MM.1S (cell line): ENCODE measurements around the gene ADD3.

Source experiments
- DNase-seq: peaks from one replicate; pipeline ENCODE4 v3.0.0-alpha.2; 2015
- H2AFZ ChIP-seq: fragments of 300-600 bp; sonication (generic); 2 replicates; pipeline ENCODE4 v1.6.0; 2016; ENCODE audit warnings: antibody characterized with exemption, low read length
- H3F3A ChIP-seq: fragments of 300-600 bp; sonication (generic); 2 replicates; pipeline ENCODE4 v1.6.1; 2016; ENCODE audit warnings: mild to moderate bottlenecking, antibody characterized with exemption, low read length, moderate library complexity, mixed read lengths; ENCODE audit not compliant: insufficient read depth
- H3K27ac ChIP-seq: fragments of 300-600 bp; sonication (generic); 2 replicates; pipeline ENCODE4 v1.5.1; 2016; ENCODE audit warnings: mild to moderate bottlenecking, low read length
- H3K27me3 ChIP-seq: fragments of 300-600 bp; sonication (generic); replicated peaks from 2 replicates; pipeline ENCODE4 v1.6.0; 2016; ENCODE audit warnings: low read length; ENCODE audit not compliant: insufficient read depth
- H3K36me3 ChIP-seq: fragments of 300-600 bp; sonication (generic); replicated peaks from 2 replicates; pipeline ENCODE4 v1.6.1; 2016; ENCODE audit warnings: mild to moderate bottlenecking, low read length, mixed read lengths; ENCODE audit not compliant: insufficient read depth
- H3K4me1 ChIP-seq: fragments of 300-600 bp; sonication (generic); 2 replicates; pipeline ENCODE4 v1.6.1; 2016; ENCODE audit warnings: low read length, mixed read lengths
- H3K4me2 ChIP-seq: fragments of 300-600 bp; sonication (generic); 2 replicates; pipeline ENCODE4 v1.6.0; 2016; ENCODE audit warnings: low read depth, low read length
- H3K4me3 ChIP-seq: fragments of 300-600 bp; sonication (generic); 2 replicates; pipeline ENCODE4 v1.5.1; 2016; ENCODE audit warnings: low read length, mixed read lengths
- H3K79me2 ChIP-seq: fragments of 300-600 bp; sonication (generic); 2 replicates; pipeline ENCODE4 v1.6.1; 2016; ENCODE audit warnings: mixed run types, low read length, mixed read lengths
- H3K9ac ChIP-seq: fragments of 300-600 bp; sonication (generic); 2 replicates; pipeline ENCODE4 v1.6.1; 2016; ENCODE audit warnings: low read length, mixed read lengths
- H3K9me2 ChIP-seq: fragments of 300-600 bp; sonication (generic); replicated peaks from 2 replicates; pipeline ENCODE4 v1.6.1; 2016; ENCODE audit warnings: mild to moderate bottlenecking, low read length, mixed read lengths; ENCODE audit not compliant: insufficient read depth
- H3K9me3 ChIP-seq: fragments of 300-600 bp; sonication (generic); replicated peaks from 2 replicates; pipeline ENCODE4 v1.6.1; 2016; ENCODE audit warnings: mild to moderate bottlenecking, low read length, mixed read lengths; ENCODE audit not compliant: insufficient read depth
- H4K20me1 ChIP-seq: fragments of 300-600 bp; sonication (generic); 2 replicates; pipeline ENCODE4 v1.6.1; 2016; ENCODE audit warnings: mild to moderate bottlenecking, low read length, moderate library complexity, mixed read lengths; ENCODE audit not compliant: insufficient read depth
- CTCF ChIP-seq: fragments of 300-600 bp; sonication (generic); IDR thresholded peaks from 2 replicates; pipeline ENCODE4 v1.5.1; 2016; ENCODE audit warnings: antibody characterized with exemption, low read length, mixed read lengths
- EZH2 ChIP-seq: fragments of 300-600 bp; sonication (generic); optimal IDR thresholded peaks from 2 replicates; pipeline ENCODE3; 2017; ENCODE audit warnings: low read depth, mild to moderate bottlenecking, antibody characterized with exemption, low read length, mixed read lengths
- EZH2phosphoT487 ChIP-seq: fragments of 300-600 bp; sonication (generic); IDR thresholded peaks from 2 replicates; pipeline ENCODE4 v1.6.1; 2018; ENCODE audit warnings: antibody characterized with exemption, low read length

Gene ADD3

GRCh38 chr10:109978481-109978880, 29.3 kb upstream of the ADD3 start:
- Histone ChIP-seq H3K9me2 (no peaks in the 10 kb centered on the region), H3K9ac (no peak overlapping the region), H3K27me3 (no peaks in the 10 kb centered on the region), H3K4me3 (no peak overlapping the region), H2AFZ (no peak overlapping the region), H3F3A (no peaks in the 10 kb centered on the region), H3K4me2 (no peak overlapping the region), H4K20me1 (no peaks in the 10 kb centered on the region), H3K27ac (no peak overlapping the region), H3K36me3 (no peaks in the 10 kb centered on the region), H3K79me2 (no peaks in the 10 kb centered on the region), H3K9me3 (no peaks in the 10 kb centered on the region), H3K4me1 (no peaks in the 10 kb centered on the region)
- peak; percentile 44 for DNase-seq
- TF ChIP-seq EZH2 (no peak), CTCF (peak; percentile 79)

- Histone ChIP-seq H3F3A (no peaks in the 10 kb centered on the region), H3K79me2 (no peaks in the 10 kb centered on the region), H2AFZ (no peak overlapping the region), H3K4me2 (no peak overlapping the region), H3K9me3 (no peaks in the 10 kb centered on the region), H3K9me2 (no peaks in the 10 kb centered on the region), H3K9ac (no peak overlapping the region), H3K4me1 (no peaks in the 10 kb centered on the region), H3K27me3 (no peaks in the 10 kb centered on the region), H3K36me3 (no peaks in the 10 kb centered on the region), H3K4me3 (no peak overlapping the region), H3K27ac (no peak overlapping the region), H4K20me1 (no peaks in the 10 kb centered on the region)
- DNase-seq: no peak
- TF ChIP-seq EZH2phosphoT487: no peak
- TF ChIP-seq EZH2: no peak
- no peak for TF ChIP-seq CTCF
Measured at GRCh38 chr10:109979215-109979614, 28.6 kb upstream of the ADD3 start.

- H3K9ac ChIP-seq: no peak overlapping the region
- no peak for TF ChIP-seq EZH2
Measured at GRCh38 chr10:109981650-109982049, 26.1 kb upstream of the ADD3 start.

DNA sequence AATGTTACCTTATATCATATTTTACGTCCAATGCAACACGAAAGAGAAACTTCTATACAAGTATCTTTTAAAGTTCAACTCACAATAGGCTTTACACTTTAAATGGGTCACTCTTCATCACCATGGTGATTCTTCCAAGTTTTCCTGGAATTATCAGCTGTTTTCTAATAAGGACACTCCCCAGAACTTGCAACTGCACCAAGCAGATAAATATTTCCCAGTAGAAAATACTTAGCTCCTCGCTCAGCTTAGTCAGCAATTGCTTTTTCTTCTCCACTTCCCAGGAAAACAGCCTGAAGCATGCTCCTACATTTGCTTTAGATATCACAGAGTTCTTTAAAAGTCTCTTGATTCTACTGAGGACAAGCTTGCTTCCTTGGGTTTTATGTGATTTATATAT, 25.7 kb upstream of the ADD3 start:
- no peaks in the 10 kb centered on the region for H3K27me3 ChIP-seq
- no peak overlapping the region for H3K4me3 ChIP-seq
- no peaks in the 10 kb centered on the region for H3K79me2 ChIP-seq
- DNase-seq: no peak
- H3K4me2 ChIP-seq: no peak overlapping the region
- H3K36me3 ChIP-seq: no peaks in the 10 kb centered on the region
- no peaks in the 10 kb centered on the region for H3K9me3 ChIP-seq
- H3K9ac ChIP-seq: no peak overlapping the region
- no peaks in the 10 kb centered on the region for H3K4me1 ChIP-seq
- no peaks in the 10 kb centered on the region for H3K9me2 ChIP-seq
- TF ChIP-seq EZH2phosphoT487 (no peak), CTCF (no peak), EZH2 (no peak)
- H2AFZ ChIP-seq: no peak overlapping the region
- H3K27ac ChIP-seq: no peak overlapping the region
- H3F3A ChIP-seq: no peaks in the 10 kb centered on the region
- no peaks in the 10 kb centered on the region for H4K20me1 ChIP-seq

More at GRCh38 chr10:109981650-109982049, 26.1 kb upstream of the ADD3 start:
- Histone ChIP-seq H3K27ac (no peak overlapping the region), H3K9me2 (no peaks in the 10 kb centered on the region), H3K9me3 (no peaks in the 10 kb centered on the region), H2AFZ (no peak overlapping the region), H3F3A (no peaks in the 10 kb centered on the region), H3K4me1 (no peaks in the 10 kb centered on the region), H3K4me2 (no peak overlapping the region), H4K20me1 (no peaks in the 10 kb centered on the region), H3K4me3 (no peak overlapping the region), H3K79me2 (no peaks in the 10 kb centered on the region), H3K36me3 (no peaks in the 10 kb centered on the region), H3K27me3 (no peaks in the 10 kb centered on the region)
- no peak for DNase-seq
